ENCODE measurements around the gene TM9SF1. TPM values are rescaled to one million over a fixed set of nuclear protein-coding genes. Genes with fewer than 3 reads are reported as not detected.
A peak's percentile ranks its signal among the peaks of the same experiment; 100 is the strongest.

TM9SF1 gene
- total and polyA plus RNA-seq, 2 of the 13 experiments (the other 11 are each of a cell fraction or from before 2014, with no cell fraction given) = 83.2 to 110 TPM

- peak; percentile 89 for TF ChIP-seq SNAPC4 (CRISPR knock-in tag; IDR thresholded peaks at IDR 0.05)
- TF ChIP-seq ISL2 (CRISPR knock-in tag; IDR thresholded peaks at IDR 0.05) = peak; percentile 78
- no peak for TF ChIP-seq ZNF33A (CRISPR knock-in tag; IDR thresholded peaks at IDR 0.05; ENCODE audit: borderline replicate concordance)
- peak; percentile 100 for TF ChIP-seq UBTF (CRISPR knock-in tag; IDR thresholded peaks at IDR 0.05)
- peak; percentile 94 for TF ChIP-seq YEATS4 (CRISPR knock-in tag; IDR thresholded peaks at IDR 0.05; ENCODE audit: borderline replicate concordance)
- peak; percentile 89 for TF ChIP-seq ZBTB34 (CRISPR knock-in tag; IDR thresholded peaks at IDR 0.05)
- TF ChIP-seq ZNF513 (CRISPR knock-in tag; conservative IDR thresholded peaks at IDR 0.05) = peak; percentile 100
- peak; percentile 77; the same call in 1 of the 2 replicates for TF ChIP-seq ELF4 (CRISPR knock-in tag; IDR thresholded peaks at IDR 0.05; ENCODE audit: borderline replicate concordance)
- TF ChIP-seq CBFB (CRISPR knock-in tag; IDR thresholded peaks at IDR 0.05) = peak; percentile 88
- TF ChIP-seq ZNF230 (CRISPR knock-in tag; IDR thresholded peaks at IDR 0.05) = peak; percentile 100
- peak; percentile 97 for TF ChIP-seq SALL2 (CRISPR knock-in tag; IDR thresholded peaks at IDR 0.05)
- TF ChIP-seq CREM (IDR thresholded peaks at IDR 0.05) = peak; percentile 88
- TF ChIP-seq CREM (CRISPR knock-in tag; IDR thresholded peaks at IDR 0.05) = peak; percentile 58; the same call in 1 of the 2 replicates
- peak; percentile 67; the same call in 1 of the 2 replicates for TF ChIP-seq ONECUT2 (CRISPR knock-in tag; IDR thresholded peaks at IDR 0.05)
- TF ChIP-seq TFAP4 (IDR thresholded peaks at IDR 0.05; ENCODE audit: borderline replicate concordance, low read depth) = peak; percentile 68; the same call in 1 of the 2 replicates
- TF ChIP-seq ZNF124 (CRISPR knock-in tag; IDR thresholded peaks at IDR 0.05) = no peak
- no peak; the same call in none of the 2 replicates for TF ChIP-seq ZNF879 (CRISPR knock-in tag; IDR thresholded peaks at IDR 0.05)
- peak; percentile 99 for TF ChIP-seq ZNF749 (CRISPR knock-in tag; IDR thresholded peaks at IDR 0.05; ENCODE audit: borderline replicate concordance)
These were observed 54.0 kb downstream of the TM9SF1 start, which contains the start of gene EMC9 (continued) for GRCh38 chr14:24141097-24141880.
